Hypothalamus (tissue), 51 donors: ENCODE measurements around the gene MAML3.

ENCODE experiments used
- DNase-seq, 51 donors: peaks; one replicate each; lab custom pipeline; 2025; lab: John Stamatoyannopoulos, UW

MAML3 gene

GRCh38 chr4:139745111-139745639, 408.8 kb downstream of the MAML3 start:
- DNase-seq = no peak

GRCh38 chr4:139744232-139744631, 409.8 kb downstream of the MAML3 start:
- DNase-seq = no peak

GRCh38 chr4:139743027-139743426, 411.0 kb downstream of the MAML3 start:
- no peak for DNase-seq

DNA sequence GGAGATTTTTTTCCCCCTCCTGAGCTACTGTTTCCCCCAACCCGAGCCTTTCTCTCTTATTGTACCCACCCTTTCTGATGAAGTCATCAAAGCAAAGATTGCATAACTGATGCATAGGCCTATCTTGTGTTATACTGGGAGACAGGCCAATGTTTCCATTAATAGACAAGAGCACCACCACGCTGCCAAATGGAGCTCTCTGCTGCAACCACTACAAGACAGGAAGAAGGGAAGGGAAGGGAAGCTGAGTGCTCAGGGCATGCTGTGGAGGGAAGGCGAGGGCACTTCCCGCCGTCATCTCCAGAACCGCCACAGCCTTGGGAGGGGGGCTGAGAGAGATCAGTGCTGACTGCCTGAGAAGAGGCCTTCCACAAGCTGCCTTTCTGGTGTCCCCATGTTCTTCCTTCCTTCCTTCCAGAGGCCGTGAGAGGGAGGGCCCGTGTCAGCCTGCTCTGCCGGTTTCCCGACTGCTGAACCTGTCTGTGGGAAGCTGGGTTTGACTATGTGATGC, 413.4 kb downstream of the MAML3 start:
- peak in 42 of 51 donors; percentile 9 to 67 (median 38) for DNase-seq

DNA sequence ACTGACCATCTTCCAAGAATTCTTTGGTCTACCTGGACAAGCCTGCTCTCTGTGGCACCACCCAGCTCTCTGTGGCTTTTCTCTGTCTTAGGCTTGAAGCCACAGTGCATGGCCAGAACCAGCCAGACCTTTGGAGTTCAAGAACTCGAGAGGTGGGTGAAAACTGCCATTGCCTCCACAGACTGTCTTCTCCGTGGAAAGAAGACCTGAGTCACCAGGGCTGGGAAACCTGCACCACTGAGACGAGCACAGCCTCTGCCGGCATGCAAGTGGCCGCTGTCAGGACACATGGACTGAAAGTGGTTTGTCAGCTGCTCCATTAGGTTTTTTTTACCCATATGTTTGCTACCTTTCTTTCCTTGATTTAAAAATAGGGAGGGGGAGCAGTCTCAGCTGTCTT, 413.9 kb downstream of the MAML3 start:
- DNase-seq = peak in 11 of 51 donors; percentile 5 to 65 (median 22)

GRCh38 chr4:139738846-139739613, 415.0 kb downstream of the MAML3 start:
- DNase-seq = no peak

DNA sequence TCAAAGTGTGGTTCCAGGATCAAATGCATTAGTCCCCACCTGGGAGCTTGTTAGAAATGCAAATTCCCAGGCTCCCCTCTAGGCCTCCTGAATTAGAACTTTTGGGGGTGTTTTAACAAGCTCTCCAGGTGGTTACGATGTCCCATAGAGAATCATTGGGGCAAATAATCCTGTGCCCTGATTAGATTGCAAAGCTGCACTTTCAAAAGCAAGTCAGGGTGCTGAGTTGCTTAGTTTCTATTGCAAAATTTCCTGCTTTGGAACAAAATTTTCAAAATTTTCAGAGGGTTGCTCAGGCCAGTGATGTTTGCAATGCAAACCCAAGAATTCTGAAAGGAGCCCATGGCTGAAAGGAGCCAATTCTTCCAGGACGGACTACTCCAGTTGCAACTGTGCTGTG, 417.3 kb downstream of the MAML3 start:
- no peak for DNase-seq

DNA sequence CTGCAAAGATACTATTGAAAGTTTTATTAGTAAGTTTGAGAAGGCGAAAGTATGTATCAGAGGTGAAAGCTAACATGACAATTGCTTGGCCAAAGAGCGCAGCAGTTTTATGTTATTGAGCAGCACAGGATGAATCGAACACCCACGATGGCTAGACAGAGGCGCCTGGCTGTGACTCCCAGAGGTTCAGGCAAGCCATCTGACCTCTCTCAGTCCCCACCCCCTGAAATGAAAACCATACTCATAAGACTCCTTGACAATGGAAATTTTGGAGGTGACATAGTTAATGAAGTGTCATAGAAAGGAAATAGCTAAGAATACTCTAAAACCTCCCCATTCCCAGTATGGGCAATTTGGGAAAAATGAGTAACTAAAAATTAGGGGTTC, 417.7 kb downstream of the MAML3 start:
- no peak for DNase-seq

DNA sequence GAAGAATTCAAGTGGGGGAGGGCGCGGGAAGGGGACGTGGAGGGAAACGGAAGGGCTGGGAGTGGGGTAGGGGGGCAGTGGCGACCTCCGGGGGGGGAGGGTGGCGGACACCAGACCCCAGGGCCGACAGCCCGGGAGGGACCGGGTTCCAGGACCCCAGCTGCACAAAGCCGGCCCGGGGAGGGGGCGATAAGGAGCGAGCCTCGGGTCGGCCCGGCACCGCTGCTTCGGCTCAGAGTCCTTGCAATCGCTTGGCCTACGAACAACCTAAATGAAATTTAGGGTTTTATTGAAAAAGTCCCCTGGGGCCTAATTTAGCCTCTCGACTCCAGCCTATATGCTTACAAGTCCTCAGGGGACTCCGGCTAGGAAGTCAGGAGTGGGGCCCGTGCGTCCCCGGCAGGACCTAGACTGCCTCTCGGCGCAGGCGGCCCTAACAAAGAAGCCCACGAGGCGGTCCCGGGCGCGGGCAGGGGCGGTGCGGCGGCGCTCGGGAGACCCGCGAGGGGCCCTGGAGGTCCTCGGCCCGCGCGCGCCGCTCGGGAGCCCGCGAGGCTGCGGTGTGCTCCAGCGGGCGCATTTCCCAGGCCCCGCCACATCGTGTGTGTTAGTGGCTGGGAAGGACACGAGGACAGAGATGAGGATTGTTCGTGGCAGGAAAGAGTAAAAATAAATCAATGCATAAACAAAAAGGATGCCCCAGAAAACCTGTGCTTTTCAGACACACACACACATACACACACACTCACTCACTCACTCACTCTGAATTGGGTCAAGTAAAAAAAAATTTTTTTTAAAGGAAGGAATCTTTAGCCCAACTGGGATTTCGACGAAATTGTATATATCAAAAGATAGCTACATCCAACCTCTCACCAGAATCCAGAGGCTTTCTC, 418.4 kb downstream of the MAML3 start:
- peak in 28 of 51 donors; percentile 9 to 70 (median 30) for DNase-seq

DNA sequence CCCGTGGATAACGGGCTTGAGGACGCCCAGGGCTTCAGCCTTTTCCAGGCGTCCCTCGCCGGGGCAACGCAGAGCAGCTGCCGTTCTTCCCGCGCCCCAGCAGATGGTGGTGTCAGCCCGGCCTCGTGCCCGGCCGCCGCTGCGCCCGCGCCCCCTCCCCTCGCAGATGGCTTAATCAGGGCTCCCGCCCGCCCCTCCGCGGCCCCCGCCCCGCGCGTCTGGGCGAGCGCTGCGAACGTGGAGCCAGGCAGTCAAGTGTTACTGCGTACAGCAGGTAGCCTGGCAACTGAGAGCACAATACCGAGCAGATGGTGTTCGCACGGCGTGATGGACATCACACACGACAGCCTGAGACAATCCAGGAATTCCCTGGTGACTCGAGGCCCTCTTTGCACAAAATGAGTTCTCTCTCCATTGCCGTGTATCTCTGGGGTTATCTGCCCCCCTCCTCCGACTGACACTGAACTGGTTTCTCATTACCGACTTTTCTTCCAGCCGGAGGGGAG, 419.1 kb downstream of the MAML3 start:
- peak; percentile 19 to 91 (median 77) for DNase-seq

GRCh38 chr4:139734201-139734874, 419.6 kb downstream of the MAML3 start:
- peak in 1 of 51 donors; percentile 52 for DNase-seq

DNA sequence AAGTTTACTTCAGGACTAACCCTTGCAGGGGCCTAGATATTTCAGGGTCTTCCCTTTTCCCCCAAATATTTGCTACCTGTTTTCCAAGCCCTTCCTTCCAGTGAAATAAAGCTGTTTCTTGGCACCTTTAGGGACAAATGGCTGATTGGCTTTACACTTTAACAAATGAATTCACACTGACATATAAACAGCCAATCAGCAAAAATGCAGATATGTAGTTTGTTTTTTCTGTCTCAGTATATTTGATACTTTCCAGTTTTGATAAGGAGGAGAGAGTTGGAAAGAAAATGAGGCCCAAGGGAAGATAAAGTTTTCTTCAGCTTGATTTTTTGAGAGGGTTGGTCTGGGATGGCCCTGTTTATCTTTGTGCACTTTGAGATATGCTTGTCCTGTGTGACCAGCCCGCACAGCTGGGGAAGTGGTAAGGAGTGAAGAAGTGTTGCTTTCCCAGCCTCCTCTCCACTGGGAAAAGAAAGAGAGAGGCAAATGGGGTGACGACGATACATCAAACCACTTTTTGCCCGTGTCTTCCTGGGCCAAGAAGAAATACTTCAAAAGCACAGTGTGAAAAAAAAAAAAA, 420.9 kb downstream of the MAML3 start:
- DNase-seq = no peak

GRCh38 chr4:139728840-139729239, 425.1 kb downstream of the MAML3 start:
- no peak for DNase-seq

DNA sequence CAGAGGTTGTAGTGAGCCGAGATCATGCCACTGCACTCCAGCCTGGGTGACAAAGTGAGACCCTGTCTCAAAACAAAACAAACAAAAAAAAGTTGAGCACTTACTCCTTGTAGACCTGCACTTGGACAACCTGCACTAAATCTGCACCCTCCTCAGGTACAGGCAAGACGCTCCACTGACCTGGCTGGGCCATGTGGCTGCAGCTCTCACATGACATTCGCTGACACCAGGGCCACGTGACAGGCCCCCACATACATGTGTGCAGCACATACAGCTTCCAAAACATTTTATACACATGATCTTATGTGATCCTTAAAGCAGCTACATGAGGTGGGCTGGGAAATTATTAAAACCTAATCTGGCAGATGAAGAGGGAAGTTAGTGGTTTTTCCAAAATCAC, 425.8 kb downstream of the MAML3 start:
- DNase-seq = no peak

- no peak for DNase-seq
Measured at GRCh38 chr4:139726615-139727014, 427.4 kb downstream of the MAML3 start.

DNA sequence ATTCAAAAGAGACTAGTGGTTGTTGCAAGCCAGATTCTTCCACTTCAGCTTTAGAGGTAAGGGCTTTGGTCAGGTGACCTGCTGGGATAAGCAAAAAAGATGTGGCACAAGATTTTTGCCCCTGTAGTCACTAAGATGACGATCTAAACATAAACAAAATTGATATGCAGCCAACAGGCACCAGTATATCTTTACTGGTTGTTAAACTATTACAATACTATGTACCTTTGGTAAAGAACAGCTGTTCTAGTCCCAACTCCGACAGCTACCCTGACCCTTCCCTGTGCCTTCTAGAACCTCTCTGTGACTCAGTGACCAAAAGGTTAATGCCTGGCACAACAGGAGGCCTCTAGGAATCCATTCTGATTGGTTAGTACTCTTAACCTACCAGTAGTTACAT, 428.7 kb downstream of the MAML3 start:
- no peak for DNase-seq

- no peak for DNase-seq
Measured at GRCh38 chr4:139721789-139722188, 432.2 kb downstream of the MAML3 start.

DNA sequence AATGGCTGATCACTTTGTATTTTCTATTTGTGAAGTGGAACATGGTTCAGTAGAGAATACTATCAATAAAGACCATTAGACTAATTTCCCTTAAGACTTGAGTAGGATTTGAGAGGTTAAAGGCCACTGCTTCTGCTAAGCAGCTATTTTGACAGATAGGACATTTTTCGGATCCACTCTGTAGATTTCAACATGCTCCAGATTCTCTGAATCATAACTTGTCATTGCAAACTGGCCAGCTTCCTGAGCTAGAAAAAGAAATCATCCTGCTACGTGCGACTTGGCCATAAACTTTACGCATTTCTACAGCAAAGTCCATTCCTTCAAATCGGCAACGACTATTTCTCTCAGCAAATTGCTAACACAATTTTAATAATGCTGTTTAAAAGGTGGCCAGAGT, 433.2 kb downstream of the MAML3 start:
- DNase-seq = no peak

- DNase-seq = no peak
Measured at GRCh38 chr4:139719381-139720101, 434.4 kb downstream of the MAML3 start.
